A549 (cell line): Measurements from ENCODE around the gene RRAGA. TPM values are rescaled to one million over a fixed set of nuclear protein-coding genes. Genes with fewer than 3 reads are reported as not detected.

ENCODE experiments used
- ATAC-seq, 2 experiments: fragments of 200-7000 bp in 1 of 2; fragments of >200 bp in 1 of 2; cut with Nextera tagmentation in 1 of 2; cut with Tn5 transposase in 1 of 2; 3 replicates each; pipeline versions ENCODE4 v1.8.0 to v1.9.1; 2018 to 2020; ENCODE audit warnings: mild to moderate bottlenecking in 1 of 2, moderate library complexity in 1 of 2
- CTCF ChIA-PET: fragments of 300-600 bp; sonication (Branson Sonifier 250); formaldehyde crosslinking; extraction: SDS; loops from one replicate; lab custom pipeline; 2021; ENCODE audit warnings: antibody characterized with exemption, inconsistent platforms; lab: Yijun Ruan, JAX
- POLR2A ChIA-PET: fragments of 350-600 bp; formaldehyde crosslinking; extraction: SDS; loops from one replicate; lab custom pipeline; 2021; ENCODE audit warnings: antibody characterized with exemption, inconsistent platforms; lab: Yijun Ruan, JAX
- DNase-seq, 2 experiments: peaks; one replicate each; pipeline versions ENCODE4 v3.0.0 to v3.0.0-alpha.2; 2011 to 2016; ENCODE audit warnings: low read depth in 1 of 2, low spot score in 1 of 2
- FAIRE-seq: peaks from 2 replicates; lab custom pipeline; 2011; peaks lifted over from hg19 to GRCh38; lab: Jason Lieb, UNC
- H3K27ac ChIP-seq, 2 experiments: fragments of >200 bp; sonication (Bioruptor Twin); formaldehyde crosslinking; 3 replicates each; pipeline ENCODE4 v1.5.1; 2016 to 2017
- H3K4me1 ChIP-seq: fragments of >200 bp; sonication (Bioruptor Twin); formaldehyde crosslinking; 3 replicates; pipeline ENCODE4 v1.6.1; 2016
- H3K4me2 ChIP-seq: fragments of >200 bp; sonication (Bioruptor Twin); formaldehyde crosslinking; 3 replicates; pipeline ENCODE4 v1.6.1; 2016
- H3K4me3 ChIP-seq: fragments of >200 bp; sonication (Bioruptor Twin); formaldehyde crosslinking; 3 replicates; pipeline ENCODE4 v1.5.1; 2016
- H3K9me3 ChIP-seq: fragments of >200 bp; sonication (Bioruptor Twin); formaldehyde crosslinking; 3 replicates; pipeline ENCODE4 v1.6.1; 2016
- BCL3 ChIP-seq: fragments of >200 bp; sonication (Bioruptor Twin); formaldehyde crosslinking; IDR thresholded peaks from 3 replicates; pipeline ENCODE4 v1.6.1; 2016
- CBX2 ChIP-seq: fragments of 200-600 bp; sonication (generic); IDR thresholded peaks from 2 replicates; pipeline ENCODE4 v1.6.1; 2016; ENCODE audit warnings: low read depth, mild to moderate bottlenecking, borderline replicate concordance
- CHD4 ChIP-seq: fragments of 200-600 bp; sonication (generic); IDR thresholded peaks from 2 replicates; pipeline ENCODE4 v1.6.1; 2016; ENCODE audit warnings: antibody characterized with exemption, mild to moderate bottlenecking, borderline replicate concordance
- CTCF ChIP-seq: fragments of >200 bp; sonication (Bioruptor Twin); formaldehyde crosslinking; IDR thresholded peaks from 3 replicates; pipeline ENCODE4 v1.5.1; 2016
- EHF ChIP-seq: fragments of 250-450 bp; sonication (Bioruptor Pico); IDR thresholded peaks from 2 replicates; pipeline ENCODE4 v1.5.0; 2020; ENCODE audit warnings: mild to moderate bottlenecking
- EHMT2 ChIP-seq: fragments of 200-600 bp; sonication (generic); IDR thresholded peaks from 2 replicates; pipeline ENCODE4 v1.6.1; 2016; ENCODE audit warnings: antibody characterized with exemption, low read depth, mild to moderate bottlenecking, moderate library complexity
- ELK1 ChIP-seq: fragments of 150-350 bp; IDR thresholded peaks from 2 replicates; pipeline ENCODE4 v1.6.1; 2014; ENCODE audit warnings: low read depth, mild to moderate bottlenecking, low read length
- FOSL2 ChIP-seq, 2 experiments: fragments of 450-650 bp in 1 of 2; fragments of >200 bp in 1 of 2; sonication (Bioruptor Twin) in 1 of 2; formaldehyde crosslinking; IDR thresholded peaks; 2 replicates each; pipeline versions ENCODE4 v1.5.0 to v1.6.1; 2016 to 2020; ENCODE audit warnings: mild to moderate bottlenecking in 1 of 2, moderate library complexity in 1 of 2
- HEYL ChIP-seq: fragments of 250-450 bp; sonication (Bioruptor Pico); IDR thresholded peaks from 2 replicates; pipeline ENCODE4 v1.8.0; 2021; ENCODE audit warnings: mild to moderate bottlenecking, moderate library complexity
- KDM1A ChIP-seq: fragments of 200-600 bp; sonication (generic); IDR thresholded peaks from 2 replicates; pipeline ENCODE4 v1.6.1; 2016; ENCODE audit warnings: low read depth, mild to moderate bottlenecking
- MAFK ChIP-seq: fragments of 450-650 bp; IDR thresholded peaks from 2 replicates; pipeline ENCODE4 v1.6.1; 2014; ENCODE audit not compliant: partially characterized antibody
- NR3C1 ChIP-seq: fragments of >200 bp; sonication (Bioruptor Twin); formaldehyde crosslinking; IDR thresholded peaks from 3 replicates; pipeline ENCODE4 v1.6.1; 2017
- PBX3 ChIP-seq: IDR thresholded peaks from 2 replicates; pipeline ENCODE4 v1.6.1; 2012
- POLR2AphosphoS2 ChIP-seq: conservative IDR thresholded peaks from 2 replicates; pipeline ENCODE4 v1.6.1; 2012; ENCODE audit warnings: low read length, improper control_type of control experiment, inconsistent platforms
- RAD21 ChIP-seq, 2 experiments: fragments of >200 bp in 1 of 2; sonication (Bioruptor Twin) in 1 of 2; formaldehyde crosslinking in 1 of 2; IDR thresholded peaks in 1 of 2; conservative IDR thresholded peaks in 1 of 2; 2 replicates in 1 of 2; 3 replicates in 1 of 2; pipeline ENCODE4 v1.6.1; 2012 to 2018; ENCODE audit warnings: inconsistent platforms in 1 of 2
- RFX5 ChIP-seq: fragments of 450-650 bp; IDR thresholded peaks from 2 replicates; pipeline ENCODE4 v1.7.1; 2014; ENCODE audit warnings: antibody characterized with exemption, mild to moderate bottlenecking, moderate library complexity
- SMC3 ChIP-seq: fragments of >200 bp; sonication (Bioruptor Twin); formaldehyde crosslinking; IDR thresholded peaks from 3 replicates; pipeline ENCODE4 v1.6.1; 2018; ENCODE audit warnings: inconsistent platforms
- SREBF2 ChIP-seq: fragments of 450-650 bp; IDR thresholded peaks from 2 replicates; pipeline ENCODE4 v1.6.1; 2014; ENCODE audit warnings: mild to moderate bottlenecking, moderate library complexity
- ZC3H11A ChIP-seq: fragments of 450-650 bp; IDR thresholded peaks from 2 replicates; pipeline ENCODE4 v1.6.1; 2014; ENCODE audit warnings: antibody characterized with exemption, mild to moderate bottlenecking
- ZFP36 ChIP-seq: fragments of 450-650 bp; IDR thresholded peaks from 2 replicates; pipeline ENCODE4 v1.6.1; 2014; ENCODE audit warnings: borderline replicate concordance; ENCODE audit not compliant: partially characterized antibody
- WGBS: methylation state at CpG from one replicate; pipeline ENCODE4 v1.1.6; 2017; ENCODE audit errors: missing lambda C conversion rate; 5-methylcytosine and 5-hydroxymethylcytosine counted together
- polyA plus RNA-seq, 4 experiments: library from polyadenylated mRNA; depleted of rRNA in 3 of 4; stranded (reverse); fragments of >200 nt; fragmentation: RNase III in 1 of 4; extraction: RNeasy Plus Mini Kit Qiagen cat#74134 plus additional on column Dnase treatment in 1 of 4; gene quantifications; 2 replicates in 3 of 4; 3 replicates in 1 of 4; pipeline ENCODE4 v1.2.3, GENCODE V29; 2011 to 2017

Gene RRAGA
- polyA plus RNA-seq, 2 of the 4 experiments (the other 2 are of a cell fraction) = 115 to 133 TPM

- DNase-seq = peak; percentile 66 to 83
- H3K9me3 ChIP-seq = no peaks in the 10 kb centered on the region
- POLR2A ChIA-PET = no interaction called here
- peak; percentile 80 for TF ChIP-seq SMC3
- peak; percentile 79 for TF ChIP-seq CTCF
- no peak for TF ChIP-seq SREBF2
- peak; percentile 77 to 83 for TF ChIP-seq RAD21 (conservative IDR thresholded peaks at IDR 0.05 in 1 of 2, IDR thresholded peaks at IDR 0.05 in 1 of 2)
- TF ChIP-seq, all 56 proteins: peak for 3
- WGBS = 9% methylated on average over 8 of the region's 8 CpGs
- ATAC-seq = peak; percentile 81 to 89
- no peaks in the 10 kb centered on the region for H3K4me1 ChIP-seq
- FAIRE-seq = no peak
- CTCF ChIA-PET = interaction anchor here (0.6 to 5.4 kb wide), 42 partner anchors 8 to 1505 kb away, joined by 3 to 49 read pairs (median 4); partner anchors contain the start of gene RRAGA
- no peak overlapping the region for H3K4me2 ChIP-seq
- H3K27ac ChIP-seq = no peak overlapping the region
- no peak overlapping the region for H3K4me3 ChIP-seq
Measured at GRCh38 chr9:19028835-19029451, 20.3 kb upstream of the RRAGA start.

- Histone ChIP-seq H3K4me1 (no peaks in the 10 kb centered on the region), H3K27ac (no peak overlapping the region), H3K4me2 (no peak overlapping the region), H3K4me3 (no peak overlapping the region), H3K9me3 (no peaks in the 10 kb centered on the region)
- no peak for DNase-seq
- no peak for FAIRE-seq
- WGBS = 76% methylated on average over 1 of the region's 1 CpG
- ATAC-seq = no peak
- POLR2A ChIA-PET = no interaction called here
- CTCF ChIA-PET = interaction anchor here (1.0 to 5.4 kb wide), 2 partner anchors 426 to 1219 kb away, joined by 3 to 47 read pairs; no protein-coding TSS in a partner anchor
- no peak for TF ChIP-seq KDM1A
- TF ChIP-seq BCL3 = no peak
- TF ChIP-seq HEYL (CRISPR knock-in tag) = no peak
- no peak for TF ChIP-seq PBX3
Measured at GRCh38 chr9:19030899-19031298, 18.3 kb upstream of the RRAGA start.

- FAIRE-seq (no peak), DNase-seq (no peak)
- TF ChIP-seq ELK1 (no peak), CHD4 (no peak)
Measured at GRCh38 chr9:19032406-19032805, 16.8 kb upstream of the RRAGA start.

GRCh38 chr9:19033015-19033414 lies 16.2 kb upstream of the RRAGA start, which contains the start of gene SAXO1:
SAXO1 (minus strand) TSS chr9:19033209; CDS start chr9:19032908, 301 bp downstream.
- no peak for ATAC-seq
- DNase-seq = no peak
- Histone ChIP-seq H3K9me3 (no peaks in the 10 kb centered on the region), H3K4me2 (no peak within 1 kb of the TSS), H3K4me3 (no peak within 1 kb of the TSS), H3K4me1 (no peaks in the 10 kb centered on the region), H3K27ac (no peak within 1 kb of the TSS)
- FAIRE-seq = no peak
- no peak for TF ChIP-seq RFX5
- TF ChIP-seq MAFK = no peak
- TF ChIP-seq EHF = no peak
- TF ChIP-seq NR3C1 = no peak
- TF ChIP-seq FOSL2 (IDR thresholded peaks at IDR 0.05) = no peak
- TF ChIP-seq FOSL2 (CRISPR knock-in tag; IDR thresholded peaks at IDR 0.05) = no peak
- TF ChIP-seq CTCF = no peak
- TF ChIP-seq ZFP36 = no peak
- no peak for TF ChIP-seq ZC3H11A
- no peak for TF ChIP-seq CBX2
- no peak for TF ChIP-seq SMC3
- no peak for TF ChIP-seq EHMT2
- TF ChIP-seq POLR2AphosphoS2 = no peak
- ChIA-PET POLR2A (no interaction called here), CTCF (interaction anchor here (0.7 to 2.6 kb wide), 5 partner anchors 16 to 1501 kb away, joined by 3 to 11 read pairs (median 3); partner anchors contain the start of gene RRAGA)
- WGBS = 84% methylated on average over 20 of the region's 20 CpGs

More at GRCh38 chr9:19032406-19032805, 16.8 kb upstream of the RRAGA start:
- H3K27ac ChIP-seq = no peak overlapping the region
- 76% methylated on average over 14 of the region's 14 CpGs for WGBS
- no peaks in the 10 kb centered on the region for H3K4me1 ChIP-seq
- H3K4me3 ChIP-seq = no peak overlapping the region
- no peak for ATAC-seq
- POLR2A ChIA-PET = no interaction called here
- no peaks in the 10 kb centered on the region for H3K9me3 ChIP-seq
- CTCF ChIA-PET = interaction anchor here (1.1 to 2.6 kb wide), 3 partner anchors 17 to 1500 kb away, joined by 3 to 11 read pairs (median 6); partner anchors contain the start of gene RRAGA
- no peak overlapping the region for H3K4me2 ChIP-seq
